ENCODE results near the gene RHOV. TPM values are rescaled to one million over a fixed set of nuclear protein-coding genes. Genes with fewer than 3 reads are reported as not detected.

The RHOV gene
- total RNA-seq, 2 experiments from 2014 or later = 0.27 to 0.51 TPM

- ChIA-PET CTCF (interaction anchor here (1.2 to 2.1 kb wide), 2 partner anchors 18 to 19 kb away, joined by 4 to 9 read pairs; partner anchors contain the start of gene RHOV), POLR2A (interaction anchor here (1.1 kb wide), 1 partner anchor 33 kb away, joined by 4 read pairs; no protein-coding TSS in a partner anchor)
Observed at GRCh38 chr15:40891138-40891537, 17.1 kb upstream of the RHOV start.

- ChIA-PET CTCF (interaction anchor here (1.4 kb wide), 1 partner anchor 18 kb away, joined by 3 read pairs; no protein-coding TSS in a partner anchor), POLR2A (no interaction called here)
Observed at GRCh38 chr15:40889112-40889511, 15.1 kb upstream of the RHOV start.

- ChIA-PET POLR2A (no interaction called here), CTCF (interaction anchor here (3.5 kb wide), 1 partner anchor 28 kb away, joined by 28 read pairs; no protein-coding TSS in a partner anchor)
Observed at GRCh38 chr15:40886586-40886985, 12.6 kb upstream of the RHOV start.

GRCh38 chr15:40881351-40881750 lies 7.3 kb upstream of the RHOV start:
- CTCF ChIA-PET = interaction anchor here (1.4 to 2.9 kb wide), 2 partner anchors 13 to 23 kb away, joined by 4 to 18 read pairs; partner anchors contain the start of gene VPS18
- POLR2A ChIA-PET = no interaction called here

- ChIA-PET CTCF (interaction anchor here (1.0 to 3.7 kb wide), 2 partner anchors 15 to 21 kb away, joined by 6 to 40 read pairs; partner anchors contain the start of gene VPS18), POLR2A (interaction anchor here (0.5 to 0.7 kb wide), 2 partner anchors 228 to 290 kb away, joined by 3 to 4 read pairs; no protein-coding TSS in a partner anchor)
Observed at GRCh38 chr15:40879609-40880008, 5.6 kb upstream of the RHOV start.

- POLR2A ChIA-PET = interaction anchor here (0.5 to 0.7 kb wide), 2 partner anchors 227 to 289 kb away, joined by 3 to 4 read pairs; no protein-coding TSS in a partner anchor
- CTCF ChIA-PET = interaction anchor here (0.5 to 3.7 kb wide), 5 partner anchors 10 to 28 kb away, joined by 3 to 40 read pairs (median 5); partner anchors contain the start of gene VPS18
Observed at GRCh38 chr15:40878785-40879184, 4.8 kb upstream of the RHOV start.

- ChIA-PET POLR2A (no interaction called here), CTCF (interaction anchor here (1.3 to 3.7 kb wide), 2 partner anchors 17 to 19 kb away, joined by 3 to 40 read pairs; no protein-coding TSS in a partner anchor)
Observed at GRCh38 chr15:40877694-40878093, 3.7 kb upstream of the RHOV start.

- ChIA-PET POLR2A (no interaction called here), CTCF (interaction anchor here (3.7 to 4.6 kb wide), 2 partner anchors 18 to 19 kb away, joined by 20 to 40 read pairs; partner anchors contain the start of gene VPS18)
Observed at GRCh38 chr15:40875991-40876730, 2.1 kb upstream of the RHOV start.

GRCh38 chr15:40872791-40873693 lies 992 bp downstream of the RHOV start:
- ChIA-PET CTCF (interaction anchor here (0.8 to 4.6 kb wide), 8 partner anchors 9 to 72 kb away, joined by 3 to 63 read pairs (median 6); partner anchors contain the start of gene VPS18), POLR2A (interaction anchor here (0.6 to 1.0 kb wide), 4 partner anchors 14 to 283 kb away, joined by 3 to 4 read pairs (median 3); partner anchors contain the start of gene DNAJC17)

GRCh38 chr15:40871749-40872617 lies 2.1 kb downstream of the RHOV start:
- CTCF ChIA-PET = interaction anchor here (0.9 to 4.6 kb wide), 7 partner anchors 13 to 90 kb away, joined by 3 to 63 read pairs (median 4); partner anchors contain the start of gene VPS18
- POLR2A ChIA-PET = no interaction called here

- POLR2A ChIA-PET = no interaction called here
Observed at GRCh38 chr15:40870716-40871115, 3.3 kb downstream of the RHOV start.

GRCh38 chr15:40869686-40870085 lies 4.3 kb downstream of the RHOV start:
- POLR2A ChIA-PET = no interaction called here
- CTCF ChIA-PET = interaction anchor here (1.1 to 1.3 kb wide), 2 partner anchors 11 to 25 kb away, joined by 3 to 9 read pairs; partner anchors contain the start of gene VPS18

More at GRCh38 chr15:40870716-40871115, 3.3 kb downstream of the RHOV start:
- CTCF ChIA-PET = interaction anchor here (0.9 to 4.3 kb wide), 4 partner anchors 12 to 89 kb away, joined by 3 to 63 read pairs (median 4); partner anchors contain the start of gene VPS18

GRCh38 chr15:40867199-40867598 lies 6.8 kb downstream of the RHOV start:
- POLR2A ChIA-PET = interaction anchor here (0.6 kb wide), 1 partner anchor 22 kb away, joined by 5 read pairs; no protein-coding TSS in a partner anchor
- CTCF ChIA-PET = interaction anchor here (1.2 to 1.3 kb wide), 2 partner anchors 8 to 12 kb away, joined by 3 to 4 read pairs; no protein-coding TSS in a partner anchor

- ChIA-PET CTCF (interaction anchor here (1.6 kb wide), 1 partner anchor 10 kb away, joined by 5 read pairs; the partner anchor contains the start of gene RHOV), POLR2A (no interaction called here)
Observed at GRCh38 chr15:40863660-40864270, 10.3 kb downstream of the RHOV start.

- ChIA-PET CTCF (interaction anchor here (0.6 to 1.2 kb wide), 3 partner anchors 16 to 116 kb away, joined by 3 to 4 read pairs (median 3); no protein-coding TSS in a partner anchor), POLR2A (interaction anchor here (0.7 kb wide), 1 partner anchor 13 kb away, joined by 3 read pairs; no protein-coding TSS in a partner anchor)
Observed at GRCh38 chr15:40861147-40861546, 12.9 kb downstream of the RHOV start.

- ChIA-PET CTCF (interaction anchor here (0.5 to 4.3 kb wide), 27 partner anchors 8 to 1309 kb away, joined by 3 to 63 read pairs (median 4); partner anchors contain the start of genes C15orf62, CCDC32, DNAJC17 and RHOV), POLR2A (interaction anchor here (0.9 to 2.2 kb wide), 3 partner anchors 14 to 35 kb away, joined by 3 to 21 read pairs (median 6); partner anchors contain the start of genes SPINT1 and VPS18)
Observed at GRCh38 chr15:40859206-40859851, 14.7 kb downstream of the RHOV start.
